ENCODE results near the gene NIFK.
A peak's percentile ranks its signal among the peaks of the same experiment; 100 is the strongest.
"Not testable (repeated sequence)": the region's sequence is repeated elsewhere in the genome, so short reads cannot be mapped to it uniquely, and the experiment has no call there.

The NIFK gene

DNA sequence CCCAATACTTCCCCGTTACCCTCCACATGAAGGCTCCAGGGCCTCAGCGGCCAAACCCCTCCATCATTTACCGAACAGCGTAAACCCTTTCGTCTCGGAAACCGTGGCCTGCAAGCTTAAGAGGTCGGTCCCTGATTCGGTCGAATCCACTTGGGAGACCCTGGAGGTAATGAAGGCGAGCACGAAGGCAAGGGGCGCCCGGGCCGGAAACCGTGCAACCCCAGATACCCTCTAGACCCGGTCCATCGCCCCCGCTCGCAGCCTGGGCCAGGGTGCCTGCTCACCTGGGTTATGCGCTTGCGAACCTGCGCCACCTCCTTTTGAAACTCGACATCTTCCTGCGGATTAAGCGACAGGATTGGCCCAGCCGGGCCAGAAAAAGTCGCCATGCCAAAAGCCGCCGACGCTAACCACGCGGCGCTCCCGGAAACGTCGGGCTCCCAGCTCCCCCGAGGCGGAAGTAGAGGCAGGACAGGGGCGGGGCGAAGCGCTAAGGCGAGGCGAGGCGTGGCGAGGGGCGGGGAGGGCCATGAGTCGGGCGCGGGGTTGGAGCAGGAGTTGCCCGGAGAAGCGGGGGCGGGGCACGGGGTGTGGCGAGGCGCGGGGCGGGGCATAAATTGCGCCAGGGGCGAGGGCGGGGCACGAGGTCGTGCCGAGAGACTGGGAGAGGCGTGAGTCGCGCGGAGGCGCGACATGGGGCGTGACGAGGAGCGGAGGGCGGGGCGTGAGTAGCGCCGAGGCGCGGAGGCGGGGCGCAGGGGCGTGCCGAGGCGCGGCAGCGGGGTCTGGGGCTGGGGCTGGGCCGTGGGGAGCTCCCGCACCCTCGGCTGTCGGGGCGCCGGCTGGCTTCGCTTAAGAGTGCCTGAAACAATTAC lies at the start of gene NIFK:
TSS of gene NIFK (minus strand) at position 414 of the 875 bp plus-strand sequence. CDS start at position 389, 25 bp downstream.
- DNase-seq = peak; percentile 89

DNA sequence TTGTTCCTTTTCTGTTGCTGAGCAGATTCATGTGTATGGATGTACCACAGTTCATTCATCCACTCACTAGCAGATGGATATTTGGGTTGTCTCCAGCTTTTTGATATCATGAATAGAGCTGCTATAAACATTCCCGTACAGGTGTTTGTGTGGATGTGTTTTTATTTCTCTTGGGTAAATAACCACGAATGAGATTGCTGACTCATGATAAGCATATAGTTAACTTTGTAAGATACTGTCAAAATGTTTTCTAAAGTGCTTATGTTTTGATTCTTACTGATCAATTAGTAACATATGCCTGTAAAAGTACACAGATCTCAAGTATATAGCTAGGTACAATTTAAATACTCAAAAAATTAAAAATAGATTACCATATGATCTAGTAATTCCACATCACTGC lies 46.5 kb upstream of the NIFK start:
- no peak for DNase-seq

DNA sequence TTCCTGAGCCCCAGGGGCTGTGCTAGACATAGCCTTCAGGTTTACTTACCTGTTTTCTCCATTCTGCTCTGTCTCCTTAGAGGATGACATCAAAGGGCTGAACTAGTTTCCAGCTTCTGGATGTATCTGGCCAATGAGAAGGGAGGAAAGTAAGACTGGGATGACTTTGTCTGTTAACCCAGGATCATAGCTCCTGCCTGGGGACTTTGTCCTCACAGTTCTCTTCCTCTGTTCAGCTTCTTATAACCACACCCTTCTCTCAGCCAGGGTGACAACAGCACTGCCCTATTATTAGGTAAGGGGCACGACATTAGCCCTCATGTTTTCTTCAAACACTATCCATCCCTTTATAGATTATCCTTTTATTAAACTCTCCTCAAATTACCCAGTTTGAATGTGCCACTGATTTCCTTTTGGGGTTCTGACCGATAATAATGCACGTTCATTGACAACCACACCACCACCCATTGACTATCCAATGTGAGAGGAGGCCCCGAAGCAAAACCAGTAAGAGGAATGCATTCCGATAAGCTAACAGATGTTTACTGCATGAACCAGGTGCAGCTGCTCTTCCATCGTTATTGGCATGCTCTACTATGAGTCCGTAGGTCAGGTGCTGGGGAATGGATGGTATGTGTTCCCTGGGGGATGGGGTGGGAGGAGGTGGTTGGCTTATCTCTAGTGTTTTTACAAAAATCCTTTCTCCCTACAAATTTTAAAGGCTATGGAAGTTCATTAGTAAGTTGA lies 42.2 kb upstream of the NIFK start:
- no peak for DNase-seq

DNA sequence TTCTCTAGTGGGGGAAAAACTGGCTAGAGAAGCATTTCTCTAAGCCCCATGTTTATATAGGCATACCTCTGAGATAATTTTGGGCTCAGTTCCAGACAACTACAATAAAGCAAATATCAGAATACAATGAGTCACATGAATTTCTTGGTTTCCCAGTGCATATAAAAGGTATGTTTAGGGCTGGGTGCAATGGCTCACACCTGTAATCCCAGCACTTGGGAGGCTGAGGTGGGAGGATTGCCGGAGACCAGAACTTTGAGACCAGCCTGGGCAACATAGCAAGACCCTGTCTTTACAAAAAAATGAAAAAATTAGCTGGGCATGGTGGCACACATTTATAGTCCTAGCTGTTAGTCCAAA lies 41.0 kb upstream of the NIFK start:
- DNase-seq = no peak

DNA sequence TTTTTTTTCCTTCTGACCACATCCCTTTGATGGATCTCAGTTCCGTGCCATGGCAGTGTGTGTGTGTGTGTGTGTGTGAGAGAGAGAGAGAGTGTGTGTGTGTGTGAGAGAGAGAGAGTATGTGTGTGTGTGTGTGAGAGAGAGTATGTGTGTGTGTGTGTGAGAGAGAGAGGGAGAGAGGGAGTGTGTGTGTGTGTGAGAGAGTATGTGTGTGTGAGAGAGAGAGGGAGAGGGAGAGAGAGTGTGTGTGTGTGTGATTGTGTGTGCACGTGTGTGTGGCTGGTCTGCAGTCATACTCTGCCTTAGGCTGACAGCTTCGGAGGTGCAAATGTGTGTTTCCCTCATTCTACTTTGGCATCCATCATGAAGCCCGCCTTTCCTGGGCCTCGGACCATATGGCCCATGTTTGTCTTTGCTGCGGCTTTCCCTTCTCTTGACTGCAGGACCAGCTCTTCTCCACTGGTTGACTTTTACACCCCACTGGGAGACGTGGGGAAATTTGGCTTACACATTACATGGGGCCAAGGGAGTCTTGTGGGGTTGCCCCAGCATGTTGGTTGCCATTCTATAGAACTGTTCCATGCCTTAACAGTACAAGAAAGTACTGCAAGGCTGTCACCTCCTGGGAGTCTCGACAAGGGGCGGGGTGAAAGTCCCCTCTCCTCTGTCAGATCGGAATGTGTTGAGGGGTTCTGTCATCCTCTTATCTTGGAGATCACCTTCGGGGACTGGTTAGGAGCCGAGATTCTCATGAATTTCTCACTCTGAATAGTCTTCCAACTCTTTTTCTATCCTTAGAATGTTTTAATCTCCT lies 40.4 kb upstream of the NIFK start:
- DNase-seq = no peak

DNA sequence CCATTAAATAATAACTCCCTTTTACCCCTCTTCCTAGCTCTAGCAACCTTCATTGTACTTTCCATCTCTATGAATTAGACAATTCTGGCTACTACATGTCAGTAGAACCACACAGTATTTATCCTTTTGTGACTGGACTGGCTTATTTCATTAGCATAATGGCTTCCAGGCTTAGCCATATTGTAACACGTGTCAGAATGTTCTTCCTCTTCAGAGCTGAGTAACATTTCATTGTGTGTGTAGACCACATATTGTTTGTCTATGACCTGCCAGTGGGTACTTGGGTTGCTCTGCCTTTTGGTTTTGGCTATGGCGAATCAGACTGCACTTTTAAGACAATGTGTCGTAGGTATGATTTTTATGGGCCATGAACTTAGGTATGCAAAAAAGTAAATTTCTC lies 39.7 kb upstream of the NIFK start:
- DNase-seq = no peak

DNA sequence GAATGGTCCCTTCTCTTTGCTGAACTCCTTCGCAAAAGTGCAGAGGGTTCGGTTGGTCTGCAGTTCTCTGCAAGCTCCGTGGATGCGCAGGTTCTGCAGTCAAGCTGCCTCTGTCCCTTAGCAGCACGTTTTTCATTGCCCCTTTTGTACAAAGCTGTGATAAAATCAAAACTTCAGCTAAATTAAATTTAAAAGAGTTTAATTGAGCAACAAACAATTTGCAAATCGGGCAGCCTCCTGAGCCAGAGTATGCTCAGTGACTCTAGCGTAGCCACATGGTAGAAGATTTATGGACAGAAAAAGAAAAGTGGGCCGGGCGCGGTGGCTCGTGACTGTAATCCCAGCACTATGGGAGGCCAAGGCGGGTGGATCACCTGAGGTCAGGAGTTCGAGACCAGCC lies 37.6 kb upstream of the NIFK start:
- no peak for DNase-seq

DNA sequence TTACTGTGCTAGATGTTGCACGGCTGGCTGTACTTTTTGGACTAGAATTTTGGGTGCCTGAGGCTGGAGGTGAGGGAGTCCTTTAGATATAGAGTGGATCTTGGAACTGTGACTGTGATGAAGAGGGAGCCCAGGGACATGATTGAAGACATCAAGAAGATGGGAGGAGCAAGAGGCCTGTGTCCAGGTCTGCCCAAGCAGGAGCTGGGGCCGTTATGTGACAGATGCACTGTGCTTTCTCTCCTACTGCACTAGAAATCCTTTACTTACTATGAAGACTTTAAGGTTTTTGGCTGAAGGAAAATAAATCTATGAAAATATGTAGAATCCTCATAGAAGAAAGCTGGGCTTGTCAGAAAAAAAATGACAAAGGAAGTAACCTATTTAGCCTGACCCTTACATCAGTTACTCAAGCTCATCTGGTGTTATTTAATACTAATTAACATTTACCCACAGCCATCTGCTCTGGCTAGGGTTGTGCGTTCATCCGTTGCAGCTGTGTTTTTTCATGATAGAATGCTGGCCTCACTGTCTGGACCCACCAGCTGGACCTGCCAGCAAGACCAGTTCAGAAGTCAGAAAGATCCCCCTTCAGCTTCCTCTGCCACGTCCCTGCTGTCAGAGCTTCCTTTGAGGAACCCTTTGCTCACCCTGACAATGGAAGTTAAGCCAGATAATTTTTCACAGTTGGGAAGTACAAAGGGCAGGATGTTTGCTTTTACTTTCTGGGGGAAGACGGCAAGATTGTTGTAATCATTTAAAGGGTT lies 35.5 kb upstream of the NIFK start:
- no peak for DNase-seq

DNA sequence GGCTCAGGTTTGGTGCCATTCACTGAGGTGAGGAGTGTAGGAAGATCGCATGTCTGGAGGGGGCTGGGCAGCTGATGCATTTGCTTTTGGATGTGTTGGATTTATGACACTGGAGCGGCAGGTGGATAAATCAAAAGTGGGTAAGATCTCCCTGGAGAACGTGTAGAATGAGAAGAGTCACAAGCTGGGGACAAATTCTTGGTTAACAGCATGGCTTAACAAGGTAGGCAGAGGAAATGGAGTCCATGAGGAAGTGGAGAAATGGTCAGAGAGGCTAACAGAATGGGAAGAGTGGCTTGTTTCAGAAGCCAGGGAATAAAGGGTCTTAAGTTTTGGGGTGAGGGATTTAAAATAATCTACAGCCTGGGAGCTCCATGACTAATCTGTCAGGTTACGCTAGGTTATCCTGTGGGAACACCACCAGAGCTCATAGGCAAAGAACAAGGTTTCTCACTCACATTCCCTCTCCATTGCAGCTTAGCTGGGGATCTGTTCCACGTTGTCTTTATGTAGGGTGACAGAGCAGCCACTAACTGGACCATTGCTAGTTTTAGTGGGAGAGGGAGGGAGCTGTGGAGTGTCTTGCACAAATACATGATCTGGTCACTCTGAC lies 31.6 kb upstream of the NIFK start:
- DNase-seq = no peak

DNA sequence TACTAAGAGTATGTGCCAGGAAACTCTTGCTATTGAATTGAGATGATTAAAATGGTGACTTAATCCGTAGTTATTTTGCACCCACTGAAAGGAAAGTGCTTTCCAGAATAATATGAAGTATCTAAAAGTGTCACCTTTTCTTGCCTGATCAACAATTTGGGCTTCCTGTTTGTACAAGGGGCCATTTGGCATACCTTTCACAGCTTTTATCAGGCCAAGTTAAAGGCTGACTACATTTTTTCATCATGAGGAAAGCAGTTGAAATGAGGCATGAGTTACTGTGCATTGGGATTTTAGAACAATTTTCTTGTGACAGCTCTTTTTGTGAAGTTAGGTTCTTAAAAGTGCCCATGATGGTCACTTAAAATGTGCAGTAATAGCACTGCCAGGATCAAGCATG lies 29.9 kb upstream of the NIFK start:
- no peak for DNase-seq

DNA sequence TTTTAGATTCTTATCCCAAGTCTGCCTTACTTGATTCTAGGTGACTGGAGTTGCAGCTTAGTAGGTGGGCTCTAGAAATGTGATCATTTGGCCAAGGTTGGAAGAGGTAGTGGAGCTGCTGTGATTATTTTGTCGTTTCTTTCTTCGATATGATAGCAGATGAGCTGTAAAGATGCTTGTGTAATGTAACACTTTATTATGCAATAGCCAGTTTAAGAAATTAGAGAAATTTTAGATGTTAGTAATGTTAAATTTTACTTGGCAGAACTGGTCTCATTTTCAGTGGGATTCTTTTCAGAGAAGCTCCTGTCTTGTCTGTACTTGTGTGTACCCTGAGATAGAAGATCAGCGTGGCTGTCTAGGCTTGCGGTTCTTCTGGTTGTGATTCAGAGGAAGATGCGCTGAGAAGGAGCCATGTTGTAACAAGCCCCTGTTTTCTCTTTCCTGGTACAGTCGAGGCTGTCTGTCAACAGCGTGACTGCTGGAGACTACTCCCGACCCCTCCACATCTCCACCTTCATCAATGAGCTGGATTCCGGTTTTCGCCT lies 28.1 kb upstream of the NIFK start:
- no peak for DNase-seq

DNA sequence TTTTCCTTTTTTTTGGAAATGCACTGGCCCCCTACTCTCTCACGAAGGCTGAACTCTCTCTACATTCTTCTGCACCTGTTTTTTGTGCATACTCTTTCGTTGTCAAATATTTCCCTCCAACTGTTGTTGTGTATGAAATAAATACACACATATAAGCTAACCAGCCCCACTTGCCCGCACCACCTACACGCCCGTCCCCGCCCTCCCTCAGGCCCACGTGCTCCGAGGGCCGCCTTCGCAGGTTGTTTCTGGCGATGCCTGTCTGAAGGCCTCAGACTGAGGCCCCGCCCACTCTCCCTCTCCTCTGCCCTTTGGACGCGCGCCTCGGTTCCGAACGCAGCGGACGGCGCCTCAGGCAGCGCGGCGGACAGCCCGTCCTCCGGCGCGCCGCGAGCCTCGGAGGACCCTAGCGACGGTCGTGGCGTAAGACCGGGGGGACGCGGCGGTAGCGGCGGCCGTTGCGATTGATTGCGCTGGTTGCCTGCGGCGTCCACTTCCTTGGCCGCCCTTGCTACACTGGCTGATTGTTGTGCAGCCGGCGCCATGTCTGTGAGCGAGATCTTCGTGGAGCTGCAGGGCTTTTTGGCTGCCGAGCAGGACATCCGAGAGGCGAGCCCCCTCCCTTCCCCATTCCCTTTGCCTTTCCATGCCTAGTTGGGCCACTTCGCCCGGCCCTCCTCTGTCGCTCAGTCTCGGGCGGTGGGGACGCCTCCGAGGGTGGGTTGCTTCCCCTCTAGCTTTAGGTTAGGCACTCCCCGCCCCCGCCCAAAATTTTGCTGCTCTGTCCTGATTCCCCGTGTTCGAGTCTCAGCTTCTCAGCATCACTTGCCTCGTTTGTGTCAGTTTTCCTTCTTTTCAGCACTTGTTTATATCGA lies 18.8 kb upstream of the NIFK start, which contains the start of gene TSN:
TSS of gene TSN (plus strand) at position 415 of the 875 bp plus-strand sequence. CDS start at position 544, 129 bp downstream.
- peak; percentile 91 for DNase-seq

DNA sequence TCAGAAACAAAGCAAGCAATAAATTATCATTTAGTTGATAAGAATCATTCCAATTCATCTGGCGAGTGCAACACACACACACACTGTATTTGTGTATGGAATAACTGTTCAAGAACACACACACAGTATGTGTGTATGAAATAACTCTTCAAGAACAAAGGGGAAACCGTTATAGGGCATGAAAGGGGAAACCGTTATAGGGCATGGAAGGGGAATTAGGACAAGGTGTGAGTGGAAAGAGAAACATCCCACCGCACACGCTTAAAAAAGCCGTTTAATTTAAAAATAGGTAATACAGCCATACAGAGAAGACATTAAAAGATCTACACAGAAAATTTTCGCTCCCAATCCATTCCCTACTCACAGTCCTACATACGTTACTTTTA lies 18.2 kb upstream of the NIFK start:
- DNase-seq = no peak

DNA sequence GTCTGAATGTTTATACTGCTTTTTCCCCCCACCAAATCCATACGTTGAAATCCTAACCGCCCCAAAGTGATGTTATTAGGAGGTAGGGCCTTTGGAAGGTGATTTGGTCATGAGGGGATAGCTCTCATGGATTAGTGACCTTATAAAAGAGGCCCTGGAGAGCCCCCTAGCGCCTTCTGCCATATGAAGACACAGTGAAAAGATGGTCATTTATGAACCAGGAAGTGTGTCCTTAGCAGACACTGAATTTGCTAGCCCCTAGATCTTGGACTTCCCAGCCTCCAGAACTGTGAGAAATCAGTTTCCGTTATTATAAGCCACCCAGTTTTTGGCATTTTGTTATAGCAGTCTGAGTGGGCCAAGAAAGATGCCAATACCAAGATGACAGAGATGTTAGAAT lies 11.5 kb upstream of the NIFK start:
- no peak for DNase-seq

DNA sequence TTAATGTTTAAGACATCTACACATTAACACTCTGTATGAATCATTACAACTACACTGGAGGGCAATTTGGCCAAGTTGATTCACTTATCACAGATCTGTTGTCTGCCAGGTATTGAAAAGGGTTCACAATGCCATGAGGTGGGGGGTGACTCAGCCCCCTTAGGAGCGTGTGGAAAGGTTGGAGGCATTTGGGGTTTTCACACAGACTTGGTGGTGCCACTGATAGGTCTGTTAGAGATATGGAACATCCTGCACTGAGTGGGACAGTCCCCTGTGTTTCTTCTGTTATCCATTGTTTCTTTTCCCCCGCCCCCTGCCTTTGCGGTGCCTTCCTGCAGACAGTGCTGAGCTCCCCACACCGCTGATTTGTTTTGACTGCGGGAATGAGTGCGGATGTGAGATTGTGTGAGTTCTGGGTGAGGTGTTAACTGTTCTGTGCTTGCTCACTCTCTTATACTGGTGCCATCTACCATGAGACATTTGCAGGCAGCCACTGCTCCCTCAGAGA lies 9.4 kb upstream of the NIFK start:
- no peak for DNase-seq

DNA sequence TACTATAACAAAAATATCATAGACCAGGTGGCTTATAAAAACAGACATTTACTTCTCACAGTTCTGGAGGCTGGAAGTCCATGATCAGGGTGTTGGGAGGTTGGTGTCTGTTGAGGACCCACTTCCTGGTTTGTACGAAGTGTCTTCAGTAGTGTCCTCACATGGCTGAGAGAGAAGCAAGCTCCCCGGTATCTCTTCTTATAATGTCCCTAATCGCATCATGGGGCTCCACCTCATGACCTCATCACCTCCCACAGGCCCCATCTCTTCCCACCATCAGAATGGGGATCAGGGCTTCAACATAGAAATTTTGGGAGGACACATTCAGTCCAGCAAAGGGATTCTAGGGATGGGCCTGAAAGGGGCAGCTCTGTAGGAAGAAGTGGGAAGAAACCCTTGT lies 4.8 kb upstream of the NIFK start:
- DNase-seq = no peak

DNA sequence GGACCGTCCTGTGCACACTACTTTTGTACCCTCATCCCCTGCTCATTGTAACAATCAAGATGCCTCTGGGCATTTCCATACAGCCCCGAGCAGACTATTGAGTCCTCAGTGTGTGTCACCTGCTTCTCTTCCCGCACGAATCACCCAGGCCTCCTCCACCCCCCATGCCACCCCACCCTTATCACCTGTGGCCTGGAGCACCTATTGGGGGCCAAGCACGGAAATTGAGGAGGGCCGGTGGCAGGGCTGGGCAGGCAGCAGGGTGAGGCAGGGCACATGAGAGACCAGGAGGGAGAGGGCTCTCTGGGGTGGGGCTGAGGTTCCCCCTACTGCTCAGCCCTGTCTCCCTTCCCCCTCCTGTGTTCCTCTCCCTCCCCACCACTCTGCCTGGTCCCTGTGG lies 4.3 kb upstream of the NIFK start:
- DNase-seq = no peak

DNA sequence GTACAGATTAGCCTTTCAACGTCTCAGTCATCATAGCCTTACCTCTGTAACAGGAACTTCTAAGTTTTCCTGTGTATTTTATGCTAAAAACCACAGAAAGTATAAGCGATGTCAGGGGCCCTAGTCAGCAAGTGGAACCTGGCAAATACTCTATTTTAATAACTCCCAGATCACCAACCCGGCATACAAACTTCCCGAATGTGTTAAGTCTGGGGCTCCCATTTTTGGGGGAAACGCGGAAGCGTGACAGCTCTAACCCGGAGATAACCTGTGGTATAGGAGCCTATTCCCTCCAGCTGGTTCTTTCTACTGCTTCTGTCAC lies 574 bp downstream of the NIFK start:
- DNase-seq = no peak

DNA sequence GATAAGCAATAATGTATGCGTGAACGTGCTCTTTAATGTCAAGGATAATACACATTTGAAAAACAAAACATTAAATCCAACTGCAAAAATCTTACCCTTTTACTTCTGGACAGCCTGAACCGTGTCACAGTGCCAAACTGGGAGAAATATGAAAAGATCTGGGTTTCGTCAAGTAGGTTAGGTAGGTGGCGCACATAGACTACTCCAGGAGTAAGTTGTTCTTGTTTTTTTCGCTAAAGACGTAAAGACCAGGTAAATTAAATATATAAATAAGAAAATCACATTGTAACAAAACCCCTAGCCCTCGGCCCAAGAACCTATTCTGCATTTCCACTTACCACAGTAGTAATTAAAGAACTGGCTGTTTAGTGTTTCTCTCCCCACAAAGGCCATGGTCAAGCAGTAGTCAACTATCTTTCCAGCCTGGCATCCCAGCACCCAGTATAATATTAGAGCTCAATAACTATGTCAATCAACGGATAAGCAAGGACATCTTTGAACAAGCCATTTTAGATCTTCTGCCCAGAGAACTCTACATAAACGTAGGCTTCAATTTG lies 1.1 kb downstream of the NIFK start:
- no peak for DNase-seq

DNA sequence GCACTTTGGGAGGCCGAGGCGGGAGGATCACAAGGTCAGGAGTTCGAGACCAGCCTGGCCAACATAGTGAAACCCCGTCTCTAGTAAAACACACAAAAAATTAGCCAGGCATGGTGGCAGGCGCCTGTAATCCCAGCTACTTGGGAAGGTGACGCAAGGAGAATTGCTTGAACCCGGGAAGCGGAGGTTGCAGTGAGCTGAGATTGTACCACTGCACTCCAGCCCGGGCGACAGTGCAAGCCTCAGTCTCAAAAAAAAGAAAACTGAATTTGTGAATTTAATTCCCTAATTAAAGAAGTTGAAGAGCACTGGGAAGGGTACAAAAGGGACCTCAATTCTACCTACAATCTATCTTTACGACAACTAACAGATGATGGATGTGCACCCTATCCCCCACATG lies 2.1 kb downstream of the NIFK start:
- not testable (repeated sequence) for DNase-seq
